ENCODE results near the gene NUTM2D.
"Not testable (repeated sequence)": the region's sequence is repeated elsewhere in the genome, so short reads cannot be mapped to it uniquely, and the experiment has no call there.

The NUTM2D gene, protein sequence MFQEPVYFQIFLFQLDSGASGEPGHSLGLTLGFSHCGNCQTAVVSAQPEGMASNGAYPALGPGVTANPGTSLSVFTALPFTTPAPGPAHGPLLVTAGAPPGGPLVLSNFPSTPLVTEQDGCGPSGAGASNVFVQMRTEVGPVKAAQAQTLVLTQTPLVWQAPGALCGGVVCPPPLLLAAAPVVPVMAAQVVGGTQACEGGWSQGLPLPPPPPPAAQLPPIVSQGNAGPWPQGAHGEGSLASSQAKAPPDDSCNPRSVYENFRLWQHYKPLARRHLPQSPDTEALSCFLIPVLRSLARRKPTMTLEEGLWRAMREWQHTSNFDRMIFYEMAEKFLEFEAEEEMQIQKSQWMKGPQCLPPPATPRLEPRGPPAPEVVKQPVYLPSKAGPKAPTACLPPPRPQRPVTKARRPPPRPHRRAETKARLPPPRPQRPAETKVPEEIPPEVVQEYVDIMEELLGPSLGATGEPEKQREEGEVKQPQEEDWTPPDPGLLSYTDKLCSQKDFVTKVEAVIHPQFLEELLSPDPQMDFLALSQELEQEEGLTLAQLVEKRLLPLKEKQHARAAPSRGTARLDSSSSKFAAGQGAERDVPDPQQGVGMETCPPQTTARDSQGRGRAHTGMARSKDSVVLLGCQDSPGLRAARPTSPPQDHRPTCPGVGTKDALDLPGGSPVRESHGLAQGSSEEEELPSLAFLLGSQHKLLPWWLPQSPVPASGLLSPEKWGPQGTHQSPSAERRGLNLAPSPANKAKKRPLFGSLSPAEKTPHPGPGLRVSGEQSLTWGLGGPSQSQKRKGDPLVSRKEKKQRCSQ

DNA sequence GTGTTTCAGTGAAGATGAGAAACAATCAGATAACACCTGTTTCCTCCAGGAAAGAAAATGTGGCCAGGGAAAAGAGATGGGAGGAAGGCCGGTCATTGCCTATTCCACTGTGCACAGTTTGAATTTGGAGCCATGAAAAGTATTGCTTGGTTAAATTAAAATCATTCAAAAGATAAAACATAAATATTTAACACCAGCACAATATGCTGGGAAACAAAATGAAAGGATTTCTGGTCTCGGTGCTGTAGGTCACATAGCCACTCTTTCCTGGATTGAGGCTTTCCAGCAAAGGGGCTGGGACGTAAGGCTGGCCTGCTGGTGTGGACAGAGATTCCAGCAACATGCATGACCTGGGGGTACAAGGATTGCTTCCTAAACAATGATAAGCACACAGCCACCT, at the start of gene NUTM2D:
NUTM2D (plus strand) TSS at position 301 of the 400 bp plus-strand sequence. CDS start 522 bp downstream, outside the sequence.
- FAIRE-seq = not testable (repeated sequence)

DNA sequence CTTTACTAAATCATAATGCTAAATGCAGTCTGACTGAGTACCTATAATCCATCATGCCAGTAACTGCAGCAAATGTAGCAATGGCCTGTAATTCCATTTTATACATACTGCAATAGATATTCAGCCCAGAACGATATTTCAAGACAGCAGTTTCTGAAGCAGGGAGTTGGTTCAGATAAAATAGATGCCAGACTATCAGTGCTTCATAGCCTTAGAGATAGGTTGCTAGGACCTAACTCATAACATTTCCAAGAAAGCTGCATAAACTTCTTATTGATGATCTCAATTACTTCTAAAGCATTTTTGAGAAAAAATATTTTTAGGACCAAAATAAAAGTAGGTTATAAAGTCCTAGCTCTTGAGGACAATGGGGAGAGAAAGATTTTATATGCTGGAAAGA, 48.8 kb upstream of the NUTM2D start:
- FAIRE-seq = not testable (repeated sequence)

DNA sequence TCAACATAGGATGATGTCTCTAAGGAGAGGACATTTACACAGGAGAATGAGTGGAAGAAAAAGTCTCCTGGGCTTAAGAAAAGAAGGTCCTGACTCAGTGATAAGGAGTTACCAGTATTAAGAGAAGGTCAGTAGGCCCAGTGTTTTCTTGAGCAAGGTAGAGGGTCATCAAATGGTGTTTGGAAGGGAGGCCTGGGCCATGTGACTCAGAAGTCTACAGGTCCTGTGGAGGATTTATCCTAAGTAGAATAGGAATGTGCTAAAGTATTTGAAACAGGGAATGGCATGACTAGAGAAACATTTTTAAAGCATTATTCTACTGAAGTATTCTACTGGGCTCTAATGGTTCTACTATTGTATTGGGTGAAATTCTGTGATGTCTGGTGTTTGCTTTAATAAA, 47.9 kb upstream of the NUTM2D start:
- FAIRE-seq = not testable (repeated sequence)

DNA sequence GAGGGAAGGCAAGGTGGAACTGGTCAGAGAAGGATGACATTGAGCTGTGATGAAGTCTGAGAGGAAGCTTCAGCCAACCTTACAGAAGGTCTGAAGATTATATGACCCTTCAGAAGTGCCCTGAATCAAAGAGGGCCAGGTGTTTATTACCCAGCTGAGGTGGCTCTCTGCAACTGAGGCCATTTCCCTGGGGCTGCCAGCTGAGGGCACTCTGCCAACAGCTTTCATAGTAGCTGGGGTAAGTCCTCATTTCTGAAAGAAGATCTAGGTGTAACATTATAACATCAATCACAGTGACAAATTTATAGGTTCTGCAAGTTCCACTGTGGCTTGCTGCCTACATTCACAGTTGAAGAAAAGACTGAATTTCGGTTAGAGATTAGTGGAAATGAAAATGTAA, 46.0 kb upstream of the NUTM2D start:
- FAIRE-seq = not testable (repeated sequence)

DNA sequence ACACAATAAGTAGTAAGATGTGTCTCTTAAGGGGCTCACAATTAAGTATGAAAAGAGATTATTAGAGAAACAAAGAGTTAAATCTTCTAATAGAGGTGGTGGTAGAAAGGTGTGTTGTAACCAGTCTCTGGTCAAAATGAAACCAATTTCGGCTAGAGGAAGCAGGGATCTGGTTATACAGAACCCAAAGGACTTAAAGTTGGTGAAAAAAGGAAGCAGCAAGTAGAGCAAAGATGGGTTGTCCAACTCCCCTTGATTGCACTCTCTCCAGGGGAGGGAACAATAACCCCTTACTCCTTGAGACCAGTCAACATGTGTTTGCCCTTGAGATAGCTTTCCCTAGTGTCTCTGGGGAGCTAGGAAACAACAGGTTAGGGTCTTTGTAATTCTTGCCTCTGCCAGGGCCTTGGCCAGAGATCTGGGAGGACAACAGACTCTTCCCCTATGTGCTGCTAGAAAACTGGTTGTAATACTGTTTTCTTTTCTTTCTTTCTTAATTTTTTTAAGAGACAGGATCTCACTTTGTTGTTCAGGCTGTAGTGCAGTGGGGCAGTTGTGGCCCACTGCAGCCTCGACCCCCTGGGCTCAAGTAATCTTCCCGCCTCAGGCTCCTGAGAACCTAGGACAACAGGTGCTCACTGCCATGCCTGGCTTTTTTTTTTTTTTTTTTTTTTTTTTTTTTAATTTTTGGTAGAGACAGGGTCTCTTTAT, 43.7 kb upstream of the NUTM2D start:
- not testable (repeated sequence) for FAIRE-seq

DNA sequence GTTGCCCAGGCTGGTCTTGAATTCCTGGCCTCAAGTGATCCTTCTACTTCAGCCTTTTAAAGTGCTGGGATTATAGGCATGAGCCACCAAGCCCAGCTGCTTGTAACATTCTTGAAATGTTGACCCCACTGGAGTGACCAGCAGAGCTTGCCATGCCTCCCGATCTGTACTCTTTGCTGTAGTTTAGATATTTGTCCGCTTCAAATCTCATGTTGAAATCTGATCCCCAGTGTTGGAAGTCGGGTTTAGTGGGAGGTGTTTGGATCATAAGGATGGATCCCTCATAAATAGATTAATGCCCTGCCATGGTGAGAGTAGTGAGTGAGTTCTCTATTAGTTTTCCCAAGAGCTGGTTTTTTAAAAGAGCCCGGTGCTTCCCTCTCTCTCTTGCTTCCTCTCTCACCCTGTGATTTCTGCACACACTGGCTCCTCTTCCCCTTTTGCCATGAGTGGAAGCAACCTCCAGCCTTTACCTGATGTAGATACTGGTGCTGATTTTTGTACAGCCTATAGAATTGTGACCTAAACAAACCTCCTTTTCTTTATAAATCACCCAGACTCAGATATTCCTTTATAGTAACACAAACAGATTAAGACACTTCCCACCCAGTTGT, 43.1 kb upstream of the NUTM2D start:
- not testable (repeated sequence) for FAIRE-seq

DNA sequence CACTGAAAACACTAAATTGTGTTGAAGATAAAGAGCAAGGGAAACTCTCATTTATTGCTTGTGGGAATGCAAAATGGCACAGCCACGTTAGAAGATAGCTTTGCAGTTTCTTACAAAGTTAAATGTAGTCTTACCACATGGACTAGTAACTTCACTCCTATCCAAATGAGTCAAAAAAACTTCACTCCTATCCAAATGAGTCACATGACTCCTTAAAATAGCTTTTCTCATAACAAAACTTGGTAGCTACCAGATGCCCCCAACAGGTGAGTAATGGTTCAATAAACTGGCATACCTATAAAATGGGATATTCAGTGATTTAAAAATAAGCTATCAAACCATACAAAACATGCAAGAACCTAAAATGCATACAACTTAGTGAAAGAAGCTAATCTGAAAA, 36.0 kb upstream of the NUTM2D start:
- not testable (repeated sequence) for FAIRE-seq

DNA sequence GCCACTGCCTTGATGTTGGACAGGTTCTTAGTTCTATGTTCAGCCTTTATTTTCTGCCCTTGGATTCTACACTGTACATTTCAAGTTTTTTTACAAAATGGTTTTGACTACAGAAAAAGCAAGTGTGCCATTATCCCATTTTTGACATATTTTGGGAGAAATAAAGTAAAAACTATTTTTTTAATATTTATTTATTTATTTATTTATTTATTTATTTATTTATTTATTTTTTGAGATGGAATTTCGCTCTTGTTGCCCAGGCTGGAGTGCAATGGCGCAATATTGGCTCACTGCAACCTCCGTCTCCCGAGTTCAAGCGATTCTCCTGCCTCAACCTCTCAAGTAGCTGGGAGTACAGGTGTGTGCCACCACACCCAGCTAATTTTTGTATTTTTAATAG, 33.0 kb upstream of the NUTM2D start:
- FAIRE-seq = not testable (repeated sequence)

DNA sequence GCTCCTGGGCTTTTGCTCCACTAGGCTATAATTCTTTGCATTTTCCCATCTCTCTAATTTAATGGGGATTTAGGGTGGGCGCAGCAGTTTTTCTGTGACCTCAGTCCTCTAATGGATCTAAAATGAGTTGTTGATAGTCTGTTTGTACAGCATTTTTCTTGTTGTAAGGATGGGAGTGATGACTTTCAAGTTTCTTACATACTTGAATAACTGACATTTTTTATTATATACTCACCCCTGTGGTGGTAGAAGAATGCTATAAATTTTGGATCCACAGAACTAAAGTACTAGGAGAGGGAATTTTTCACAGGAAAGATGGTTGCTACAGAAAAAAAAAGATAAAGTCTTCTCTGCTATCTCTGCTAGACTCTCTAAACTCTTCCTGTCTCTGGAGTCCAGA, 29.6 kb upstream of the NUTM2D start:
- not testable (repeated sequence) for FAIRE-seq

DNA sequence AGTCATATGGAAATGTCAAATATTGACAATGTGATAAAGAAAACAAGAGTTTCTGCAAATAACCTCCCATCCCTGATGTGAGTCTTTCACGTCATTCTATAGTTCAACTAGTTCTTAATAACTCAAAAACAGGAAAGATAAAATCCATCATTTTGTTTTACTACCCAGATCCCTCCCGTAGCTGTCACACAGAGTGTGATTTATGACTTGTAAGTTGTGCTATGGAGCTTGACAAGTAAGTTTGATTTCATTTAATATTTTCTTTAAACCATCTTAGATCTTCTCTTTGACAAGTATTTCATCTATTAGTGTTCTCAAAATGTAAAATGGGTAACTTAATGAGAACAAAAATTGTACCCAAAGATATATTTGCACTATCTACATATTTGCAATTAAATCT, 28.4 kb upstream of the NUTM2D start:
- not testable (repeated sequence) for FAIRE-seq

DNA sequence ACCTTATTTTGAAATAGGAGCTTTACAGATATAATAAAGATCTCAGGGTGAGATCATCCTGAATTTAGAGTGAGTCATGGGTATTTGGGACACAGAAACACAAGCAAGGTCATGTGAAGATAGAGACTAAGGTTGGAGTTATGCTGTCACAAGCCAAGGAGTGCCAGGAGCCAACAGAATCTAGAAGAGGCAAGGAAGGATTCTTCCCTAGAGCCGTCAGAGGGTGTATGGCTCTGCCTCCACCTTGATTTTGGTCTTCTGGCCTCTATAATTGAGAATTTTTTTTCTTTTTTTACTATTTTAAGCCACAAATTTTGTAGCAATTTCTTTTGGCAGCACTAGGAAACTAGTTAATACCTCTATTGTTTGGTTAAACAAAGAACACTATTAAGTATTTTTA, 24.9 kb upstream of the NUTM2D start:
- FAIRE-seq = not testable (repeated sequence)

DNA sequence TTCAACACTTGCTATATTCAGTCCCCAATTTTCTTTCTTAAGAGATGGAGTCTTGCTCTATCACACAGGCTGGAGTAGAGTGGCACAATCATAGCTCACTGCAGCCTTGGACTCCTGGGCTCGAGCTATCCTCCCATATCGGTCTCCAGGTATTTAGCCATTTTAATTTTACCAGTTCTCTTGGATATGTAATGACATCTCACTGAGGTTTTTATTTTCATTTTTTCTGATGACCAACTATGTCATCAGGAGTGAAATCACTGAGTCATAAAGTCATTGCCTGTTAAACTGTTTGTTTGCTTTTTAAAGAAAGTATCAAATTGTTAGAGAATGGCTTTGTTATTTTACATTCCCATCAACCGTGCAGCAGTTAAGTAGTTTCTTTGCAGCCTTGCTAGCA, 17.1 kb upstream of the NUTM2D start:
- not testable (repeated sequence) for FAIRE-seq

DNA sequence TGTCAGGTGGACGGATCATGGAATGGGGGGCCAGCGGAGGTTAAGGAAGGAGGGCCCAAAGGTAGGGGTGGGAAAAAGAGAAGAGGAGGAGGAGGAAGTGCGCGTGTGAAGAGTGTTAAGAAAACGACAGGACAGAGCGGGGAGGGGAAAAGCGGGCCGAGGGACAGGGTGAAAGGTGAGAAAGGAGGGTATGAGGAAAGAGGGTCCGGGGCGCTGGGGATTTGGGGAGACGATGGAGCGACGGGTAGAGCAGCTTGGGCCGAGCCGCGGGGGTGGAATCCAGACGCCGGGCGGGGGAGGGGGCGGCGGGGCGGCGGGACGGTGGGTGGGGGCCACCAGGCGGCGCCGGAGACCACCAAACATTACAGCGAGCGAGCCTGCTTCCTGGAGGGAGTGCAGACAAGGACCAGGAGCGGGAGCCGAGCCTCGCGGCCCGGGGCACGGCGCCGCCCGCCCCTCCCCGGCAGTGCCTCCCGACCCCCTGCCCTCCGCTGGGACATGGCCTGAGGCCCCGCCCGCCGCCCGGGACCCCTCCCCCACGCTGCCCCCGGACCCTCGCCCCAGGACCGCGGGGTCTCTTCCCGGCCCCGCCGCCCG, 15.9 kb upstream of the NUTM2D start:
- not testable (repeated sequence) for FAIRE-seq

DNA sequence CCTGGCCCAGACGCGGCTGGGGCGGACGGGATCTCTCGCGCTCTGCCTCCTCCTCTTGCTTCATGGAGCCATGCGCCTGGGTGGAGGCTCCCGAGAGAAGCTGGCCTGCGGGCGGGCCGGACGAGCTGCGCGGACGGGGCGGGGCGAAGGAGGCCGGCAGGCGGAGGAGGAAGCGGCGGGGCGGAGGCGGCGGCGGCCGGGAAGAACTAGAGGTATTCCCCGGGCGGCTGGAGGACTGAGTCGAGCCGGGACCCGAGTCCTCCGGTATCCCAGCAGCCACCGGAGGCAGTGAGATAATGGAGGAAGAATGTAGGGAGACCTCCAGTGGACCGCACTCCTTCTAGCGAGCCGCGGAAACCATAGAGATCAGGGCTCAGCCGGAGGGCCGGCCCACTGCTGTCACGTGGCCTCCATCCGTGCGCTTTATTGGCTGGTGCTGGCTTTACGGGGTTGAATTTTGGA, 15.3 kb upstream of the NUTM2D start:
- not testable (repeated sequence) for FAIRE-seq

DNA sequence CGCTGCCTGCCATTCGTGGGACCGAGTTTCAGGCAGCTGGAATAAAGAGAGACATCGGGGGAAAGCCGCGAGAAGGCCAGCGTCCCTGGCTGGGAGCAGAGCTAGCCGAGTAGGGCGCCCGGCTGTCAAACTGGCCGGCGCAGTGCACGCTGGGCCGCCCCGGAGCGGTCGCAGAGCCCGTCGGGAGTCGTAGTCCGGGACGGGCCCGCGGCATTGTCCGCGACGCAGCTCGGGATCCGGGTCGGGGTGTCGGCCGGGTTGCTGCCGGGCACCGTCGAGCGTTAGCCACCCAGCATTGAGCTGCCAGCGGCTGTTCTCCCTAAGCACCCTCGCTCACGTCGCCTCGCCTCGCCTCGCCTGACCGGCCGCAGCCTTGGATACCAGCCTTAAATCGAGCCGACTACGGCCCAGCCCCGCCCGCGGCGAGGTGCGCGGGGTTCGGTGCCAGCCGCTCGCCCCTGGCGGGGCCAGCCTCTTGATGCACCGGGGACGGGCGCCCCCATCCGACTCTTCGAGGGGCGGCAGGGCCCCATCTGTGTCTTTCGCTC, 14.8 kb upstream of the NUTM2D start:
- not testable (repeated sequence) for FAIRE-seq

DNA sequence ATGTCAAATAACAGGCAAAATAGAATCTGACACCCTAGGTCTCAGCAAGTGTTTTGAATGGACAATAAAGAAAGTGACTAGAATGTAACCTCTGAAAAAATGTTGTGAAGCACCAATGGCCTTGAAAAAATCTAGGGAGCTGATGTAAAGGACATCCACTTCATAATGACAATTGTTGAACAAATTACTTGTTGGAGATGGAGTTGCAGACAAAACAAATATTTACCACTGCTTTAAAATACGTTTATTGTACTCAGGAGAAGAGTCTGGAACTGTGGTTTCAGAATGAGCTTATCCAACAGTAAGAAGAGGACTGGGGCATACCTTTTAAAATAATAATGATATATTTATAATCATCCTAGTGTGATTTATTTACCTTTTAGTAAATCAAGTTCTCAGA, 11.8 kb upstream of the NUTM2D start:
- not testable (repeated sequence) for FAIRE-seq

DNA sequence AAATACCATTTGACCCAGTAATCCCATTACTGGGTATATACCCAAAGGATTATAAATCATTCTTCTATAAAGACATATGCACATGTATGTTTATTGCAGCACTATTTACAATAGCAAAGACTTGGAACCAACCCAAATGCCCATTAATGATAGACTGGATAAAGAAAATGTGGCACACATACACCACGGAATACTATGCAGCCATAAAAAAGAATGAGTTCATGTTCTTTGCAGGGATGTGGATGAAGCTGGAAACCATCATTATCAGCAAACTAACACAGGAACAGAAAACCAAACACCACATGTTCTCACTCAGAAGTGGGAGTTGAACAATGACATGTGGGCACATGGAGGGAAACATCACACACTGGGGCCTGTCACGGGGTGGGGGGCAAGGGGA, 7.4 kb upstream of the NUTM2D start:
- FAIRE-seq = not testable (repeated sequence)

DNA sequence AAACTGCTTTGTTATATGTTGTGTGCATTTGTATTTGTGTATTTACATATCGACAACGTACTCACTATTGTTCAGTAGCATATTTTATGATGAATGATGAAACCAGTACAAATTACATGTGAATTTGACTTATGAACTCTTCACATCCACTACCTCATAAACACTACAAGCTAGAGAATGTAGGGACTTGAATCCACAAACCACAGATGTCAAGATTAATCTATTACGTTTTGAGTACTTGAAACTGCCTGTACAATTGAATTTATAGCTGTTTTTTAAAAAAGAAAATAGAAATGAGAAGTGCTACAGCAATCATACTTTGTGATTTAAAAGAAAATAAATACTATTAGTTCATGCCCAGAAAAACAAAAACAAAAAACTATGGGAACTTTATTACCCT, 4.7 kb upstream of the NUTM2D start:
- FAIRE-seq = not testable (repeated sequence)

DNA sequence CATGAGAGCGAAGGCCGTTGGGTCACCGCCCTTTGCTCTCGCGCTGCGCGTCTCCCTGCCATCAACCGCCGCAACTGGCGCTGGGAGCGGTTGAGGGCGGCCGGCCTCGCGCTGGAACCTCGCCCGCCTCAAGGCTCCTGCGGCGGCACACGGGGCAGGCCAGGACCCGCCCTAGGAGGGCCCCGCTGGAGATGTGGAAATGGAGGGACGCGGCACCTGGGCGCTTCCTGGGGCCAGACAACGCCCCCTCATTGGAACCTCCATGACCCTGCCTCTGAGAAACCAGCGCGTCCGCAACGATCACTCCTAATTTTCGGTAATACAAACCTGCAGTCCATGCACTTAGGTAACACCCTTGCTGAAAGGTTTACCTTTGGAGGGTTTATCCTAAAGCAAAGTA, 2.4 kb upstream of the NUTM2D start:
- not testable (repeated sequence) for FAIRE-seq

DNA sequence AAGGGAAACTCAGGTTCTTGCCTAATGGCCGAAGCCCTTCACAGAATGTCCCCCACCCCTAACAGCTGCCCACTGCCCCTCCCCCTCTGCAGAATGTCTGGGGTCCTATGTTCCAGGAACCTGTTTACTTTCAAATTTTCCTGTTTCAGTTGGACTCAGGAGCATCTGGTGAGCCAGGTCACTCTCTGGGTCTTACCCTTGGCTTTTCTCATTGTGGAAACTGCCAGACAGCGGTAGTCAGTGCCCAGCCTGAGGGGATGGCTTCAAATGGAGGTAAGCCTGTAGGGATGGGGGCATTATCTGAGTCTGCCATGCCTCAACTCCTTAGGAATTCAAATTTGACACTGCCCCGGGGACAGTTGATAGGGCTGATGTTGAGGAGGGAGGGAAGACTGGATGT, 615 bp downstream of the NUTM2D start:
- FAIRE-seq = not testable (repeated sequence)

DNA sequence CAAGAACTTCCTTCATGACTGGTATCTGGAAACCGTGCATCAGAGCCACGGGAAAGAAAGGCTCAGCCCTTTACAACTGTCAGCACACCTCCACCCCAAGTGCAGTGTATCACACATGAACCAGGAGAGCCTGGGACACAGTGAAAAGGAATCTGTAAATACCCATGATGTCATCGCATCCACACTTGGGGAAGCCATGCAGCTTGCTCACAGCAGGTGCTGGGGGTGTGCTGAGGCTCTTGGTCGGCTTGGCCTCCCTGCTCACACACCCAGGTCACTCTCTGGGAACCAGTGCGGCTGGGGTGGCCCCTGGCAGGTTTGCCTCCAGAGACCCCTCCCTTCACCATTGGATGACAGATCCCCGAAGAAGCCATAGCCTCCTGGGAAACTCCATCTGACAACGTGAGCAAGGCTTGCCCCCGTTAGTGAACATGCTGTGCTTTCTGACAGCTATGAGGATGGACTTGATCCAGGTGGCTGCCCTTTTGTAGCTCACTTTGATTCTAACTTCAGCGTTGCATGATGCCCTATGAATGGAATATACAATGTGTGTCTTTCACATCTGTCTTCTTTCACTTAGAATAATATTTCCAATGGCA, 12.1 kb downstream of the NUTM2D start:
- FAIRE-seq = not testable (repeated sequence)
